Measurements from ENCODE around the gene CISD1.
"Not testable (repeated sequence)": the region's sequence is repeated elsewhere in the genome, so short reads cannot be mapped to it uniquely, and the experiment has no call there.

CISD1 gene

DNA sequence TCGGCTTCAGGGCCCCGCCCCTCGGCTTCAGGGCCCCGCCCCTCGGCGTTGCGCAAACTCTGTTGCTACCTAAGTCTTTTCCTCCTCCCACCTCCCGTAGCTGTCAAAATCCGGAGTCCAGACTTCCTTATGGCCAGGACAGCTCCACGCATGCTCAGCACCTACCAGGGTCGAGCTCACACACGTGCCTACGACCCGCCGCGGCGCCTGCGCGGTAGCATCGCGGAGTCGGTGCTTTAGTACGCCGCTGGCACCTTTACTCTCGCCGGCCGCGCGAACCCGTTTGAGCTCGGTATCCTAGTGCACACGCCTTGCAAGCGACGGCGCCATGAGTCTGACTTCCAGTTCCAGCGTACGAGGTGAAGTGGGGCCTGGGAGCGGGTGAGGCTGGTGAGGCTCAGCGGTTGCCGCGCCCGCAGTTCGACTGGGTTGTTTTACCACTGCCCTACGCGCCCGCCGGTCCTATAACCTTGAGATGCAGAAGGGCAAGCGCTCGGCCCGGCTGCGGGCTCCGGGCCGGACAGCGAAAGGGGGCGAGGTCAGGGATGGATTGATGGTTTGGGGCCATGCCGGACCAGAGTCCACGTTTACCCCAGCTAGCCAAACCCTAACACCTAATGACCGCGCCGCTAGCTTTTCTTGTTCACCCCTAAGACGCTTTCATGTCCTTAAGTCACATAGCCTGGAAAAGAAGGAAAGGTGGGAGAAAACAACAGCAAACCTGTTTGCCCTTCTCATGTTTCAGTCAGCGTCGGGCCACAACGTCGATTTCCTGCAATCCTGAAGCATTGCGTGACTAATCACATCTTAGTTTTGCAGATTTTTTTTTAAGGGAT is at the start of gene CISD1:
Gene CISD1, plus strand, starts transcription at position 217 of the 836 bp plus-strand sequence. Its CDS starts 112 bp downstream, at position 329.
- DNase-seq (ENCODE audit: low spot score), result peak; percentile 97

DNA sequence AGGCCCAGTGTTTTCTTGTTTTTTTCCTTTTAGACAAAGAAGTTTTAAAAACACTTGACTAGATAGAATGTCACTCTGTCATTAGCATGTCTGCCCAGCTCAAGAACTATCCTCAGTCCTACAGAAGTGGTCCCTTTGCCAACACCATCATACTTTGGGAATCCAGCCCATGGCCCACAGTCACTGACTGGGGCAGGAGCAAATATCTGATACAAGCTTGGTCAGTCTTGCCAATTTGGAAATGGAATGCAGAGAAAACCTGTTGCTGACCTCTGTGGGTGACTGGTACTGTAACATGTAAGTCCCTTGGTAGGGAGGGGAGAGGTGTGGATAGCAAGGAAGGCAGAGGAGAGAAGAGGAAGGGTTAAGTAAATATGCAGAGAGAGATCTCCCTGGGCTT is 49.1 kb upstream of the CISD1 start:
- no peak for DNase-seq (ENCODE audit: low spot score)

DNA sequence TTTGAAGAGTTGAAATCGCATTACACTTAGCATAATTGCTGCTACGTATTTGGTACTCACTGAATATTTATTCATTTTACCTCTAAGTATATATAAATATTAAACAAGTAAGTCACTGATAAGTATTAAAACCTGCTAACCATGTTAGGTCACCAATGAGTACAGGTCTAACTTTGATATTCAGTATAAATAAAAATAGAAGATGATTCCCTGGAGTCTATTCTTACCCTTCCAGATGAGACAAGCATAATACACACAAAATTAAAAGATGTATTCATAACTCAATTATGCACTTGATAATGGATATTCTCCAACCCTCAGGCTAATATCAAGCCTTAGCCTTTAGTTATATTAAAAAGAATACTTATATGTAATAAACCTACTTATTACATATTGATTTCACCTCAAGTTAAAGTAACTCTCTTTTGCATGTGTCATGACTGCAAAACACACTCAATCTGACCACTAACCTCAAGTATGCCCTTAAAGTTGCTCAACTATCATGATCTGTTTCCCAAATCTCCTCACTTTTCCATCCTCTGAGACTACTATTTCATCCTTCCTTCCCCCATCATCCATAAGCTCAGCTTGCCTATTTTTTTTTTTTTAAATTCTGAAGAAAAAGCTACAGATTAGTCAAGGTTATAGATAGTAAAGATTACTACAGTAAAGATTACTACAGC is 48.1 kb upstream of the CISD1 start:
- no peak for DNase-seq (ENCODE audit: low spot score)

DNA sequence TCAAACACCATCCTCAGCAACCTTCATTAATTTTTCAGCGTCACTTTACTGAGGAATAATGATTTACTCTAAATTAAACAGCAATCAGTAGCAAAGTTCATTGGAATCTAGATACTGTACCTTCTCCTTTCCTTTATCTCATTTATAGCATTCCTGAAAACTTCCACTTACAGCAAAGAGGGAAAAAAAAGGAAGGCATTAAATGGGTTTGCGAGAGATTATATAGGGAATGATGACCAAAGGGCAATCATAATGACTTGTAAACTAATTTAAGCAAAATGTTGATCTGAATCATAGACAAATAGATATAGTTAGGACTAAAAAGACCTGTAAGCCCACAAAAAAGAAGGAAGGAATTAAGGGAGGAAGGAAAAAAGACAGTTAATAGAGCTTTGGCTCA is 43.3 kb upstream of the CISD1 start:
- DNase-seq (ENCODE audit: low spot score), result no peak

DNA sequence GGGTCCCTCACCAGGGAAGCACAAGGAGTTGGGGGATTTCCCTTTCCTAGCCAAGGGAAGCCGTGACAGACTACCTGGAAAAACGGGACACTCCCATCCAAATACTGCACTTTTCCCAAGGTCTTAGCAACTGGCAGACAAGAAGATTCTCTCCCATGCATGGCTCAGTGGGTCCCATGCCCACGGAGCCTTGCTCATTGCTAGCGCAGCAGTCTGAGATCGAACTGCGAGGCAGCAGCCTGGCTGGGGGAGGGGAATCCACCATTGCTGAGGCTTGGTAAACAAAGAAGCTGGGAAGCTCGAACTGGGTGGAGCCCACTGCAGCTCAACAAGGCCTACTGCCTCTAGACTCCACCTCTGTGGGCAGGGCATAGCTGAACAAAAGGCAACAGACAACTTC is 39.1 kb upstream of the CISD1 start:
- DNase-seq (ENCODE audit: low spot score), result peak; percentile 3

DNA sequence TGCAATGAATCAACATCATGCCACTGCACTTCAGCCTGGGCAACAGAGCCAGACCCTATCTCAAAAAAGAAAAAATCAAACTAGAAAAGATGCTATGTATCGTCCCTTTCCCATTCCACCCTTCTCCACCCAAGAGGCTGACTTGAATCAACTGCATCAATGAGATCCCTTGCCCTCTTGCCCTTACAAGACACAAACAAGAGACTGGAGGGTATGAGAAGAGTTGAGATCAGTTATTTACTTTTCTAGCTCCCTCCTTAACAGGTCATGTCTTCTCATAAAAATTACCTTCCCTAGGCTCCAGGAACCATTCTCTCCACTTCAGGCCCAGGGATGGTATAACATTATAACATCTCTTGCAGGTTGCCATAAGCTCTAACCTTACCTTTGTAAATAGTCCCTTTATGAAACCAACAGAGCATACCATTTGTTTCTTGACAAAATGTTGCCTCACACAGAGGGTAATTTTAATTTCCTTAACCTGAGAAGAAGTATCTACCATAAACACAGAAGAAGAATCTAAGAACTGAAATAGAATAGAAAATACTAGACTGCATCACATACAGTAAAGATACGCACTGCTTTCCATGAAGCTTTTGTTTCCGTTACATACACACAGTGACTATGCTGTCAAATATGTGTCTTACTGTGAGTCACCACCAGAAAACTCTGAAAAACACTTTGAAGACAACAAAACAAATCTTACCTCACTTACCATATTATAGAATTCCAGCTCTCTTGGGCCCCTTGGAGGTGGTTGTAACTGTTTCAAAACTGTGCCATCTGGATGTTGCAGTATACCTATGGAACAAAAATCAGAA is 31.7 kb upstream of the CISD1 start:
- no peak for DNase-seq (ENCODE audit: low spot score)

DNA sequence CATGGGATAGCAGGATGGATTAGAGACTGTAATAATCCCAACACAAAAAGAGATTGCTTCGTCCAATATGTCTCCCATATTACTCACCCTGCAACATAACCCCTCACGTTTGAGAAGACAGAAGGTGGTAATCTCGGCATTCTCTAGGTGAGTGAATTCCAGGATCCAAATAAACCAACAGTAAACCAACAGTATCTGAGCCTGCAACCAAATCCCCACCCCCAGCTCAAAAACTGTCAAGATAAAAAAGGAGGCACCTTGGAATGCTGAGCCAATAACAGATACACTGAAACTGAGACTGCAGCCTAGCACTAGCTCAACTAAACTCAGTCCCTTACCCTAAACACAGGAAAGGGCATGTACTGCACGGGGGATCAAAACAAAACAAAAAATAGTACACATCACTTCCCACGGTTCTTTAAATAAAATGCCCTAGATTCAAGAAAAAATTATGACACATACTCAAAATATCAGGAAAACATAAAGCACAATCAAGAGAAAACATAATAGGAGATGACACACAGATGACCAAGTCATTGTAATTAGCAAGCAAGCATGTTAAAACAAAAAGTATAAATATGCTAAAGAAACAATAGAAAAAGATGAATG is 29.3 kb upstream of the CISD1 start:
- DNase-seq (ENCODE audit: low spot score), result no peak

DNA sequence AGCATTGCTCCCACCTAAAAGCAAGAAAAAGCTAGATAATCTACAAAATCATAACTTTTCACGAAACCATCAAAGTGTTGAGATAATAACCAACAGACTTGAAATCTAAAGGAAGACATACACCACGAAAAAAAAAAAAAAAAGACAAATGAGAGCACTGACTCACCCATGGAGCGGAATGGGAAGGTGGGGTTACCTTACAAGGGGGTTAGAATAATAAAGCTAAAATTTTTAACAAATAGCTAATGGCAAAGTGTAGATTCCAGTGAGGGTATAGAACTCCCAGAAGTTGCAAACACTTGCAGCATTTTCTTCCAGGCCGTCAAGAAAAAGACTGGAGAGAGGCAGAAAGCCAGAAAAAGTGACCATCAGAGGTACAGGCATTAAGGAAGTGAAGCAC is 28.4 kb upstream of the CISD1 start:
- DNase-seq (ENCODE audit: low spot score), result no peak

DNA sequence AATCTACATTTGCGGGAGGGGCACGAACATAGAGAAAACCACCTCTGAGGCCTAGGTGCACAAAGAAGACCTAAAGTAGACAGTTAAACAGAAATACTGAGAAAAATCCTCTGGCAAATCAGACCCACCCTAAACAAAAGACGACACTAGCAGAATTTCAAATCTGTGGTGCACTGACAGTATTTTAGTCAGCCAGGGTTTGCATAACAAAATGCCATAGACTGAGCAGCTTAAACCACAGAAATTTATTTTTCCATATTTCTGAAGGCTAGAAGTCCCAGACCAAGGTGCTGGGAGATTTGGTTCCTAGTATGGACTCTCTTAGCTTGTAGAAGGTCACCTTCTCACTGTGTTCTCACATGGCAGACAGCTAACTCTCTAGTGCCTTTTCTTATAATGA is 27.6 kb upstream of the CISD1 start:
- no peak for DNase-seq (ENCODE audit: low spot score)

DNA sequence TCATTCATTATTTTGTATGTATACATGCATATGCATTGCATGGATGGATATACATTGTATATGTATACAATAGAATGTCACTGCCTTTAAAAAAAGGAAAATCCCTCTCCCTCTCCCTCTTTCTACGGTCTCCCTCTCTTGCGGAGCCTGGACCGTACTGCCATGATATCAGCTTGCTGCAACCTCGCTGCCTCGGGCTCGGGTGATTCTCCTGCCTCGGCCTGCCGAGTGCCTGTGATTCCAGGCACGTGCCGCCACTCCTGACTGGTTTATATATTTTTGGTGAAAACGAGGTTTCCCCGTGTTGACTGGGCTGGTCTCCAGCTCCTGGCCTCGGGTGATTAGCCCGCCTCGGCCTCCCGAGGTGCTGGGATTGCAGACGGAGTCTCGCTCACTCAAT is 25.7 kb upstream of the CISD1 start:
- no peak for DNase-seq (ENCODE audit: low spot score)

DNA sequence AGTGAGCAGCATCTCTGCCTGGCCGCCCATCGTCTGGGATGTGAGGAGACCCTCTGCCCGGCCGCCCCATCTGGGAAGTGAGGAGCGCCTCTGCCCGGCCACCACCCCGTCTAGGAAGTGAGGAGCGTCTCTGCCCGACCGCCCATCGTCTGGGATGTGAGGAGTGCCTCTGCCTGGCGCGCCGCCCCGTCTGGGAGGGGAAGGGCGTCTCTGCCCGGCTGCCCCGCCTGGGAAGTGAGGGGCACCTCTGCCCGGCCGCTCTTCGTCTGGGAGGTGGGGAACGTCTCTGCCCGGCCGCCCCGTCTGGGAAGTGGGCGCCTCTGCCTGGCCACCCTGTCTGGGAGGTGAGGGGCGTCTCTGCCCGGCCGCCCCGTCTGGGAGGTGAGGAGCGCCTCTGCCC is 25.2 kb upstream of the CISD1 start:
- not testable (repeated sequence) for DNase-seq (ENCODE audit: low spot score)

DNA sequence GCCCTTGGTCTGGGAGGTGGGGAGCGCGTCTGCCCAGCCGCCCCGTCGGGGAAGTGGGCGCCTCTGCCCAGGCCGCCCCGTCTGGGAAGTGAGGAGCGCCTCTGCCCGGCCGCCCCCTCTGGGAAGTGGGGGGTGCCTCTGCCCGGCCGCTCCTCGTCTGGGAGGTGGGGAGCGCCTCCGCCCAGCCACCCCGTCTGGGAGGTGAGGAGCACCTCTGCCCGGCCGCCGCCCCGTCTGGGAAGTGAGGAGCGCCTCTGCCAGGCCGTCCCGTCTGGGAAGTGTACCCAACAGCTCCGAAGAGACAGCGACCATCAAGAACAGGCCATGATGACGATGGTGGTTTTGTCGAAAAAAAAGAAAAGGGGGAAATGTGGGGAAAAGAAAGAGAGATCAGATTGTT is 24.7 kb upstream of the CISD1 start:
- DNase-seq (ENCODE audit: low spot score), result not testable (repeated sequence)

DNA sequence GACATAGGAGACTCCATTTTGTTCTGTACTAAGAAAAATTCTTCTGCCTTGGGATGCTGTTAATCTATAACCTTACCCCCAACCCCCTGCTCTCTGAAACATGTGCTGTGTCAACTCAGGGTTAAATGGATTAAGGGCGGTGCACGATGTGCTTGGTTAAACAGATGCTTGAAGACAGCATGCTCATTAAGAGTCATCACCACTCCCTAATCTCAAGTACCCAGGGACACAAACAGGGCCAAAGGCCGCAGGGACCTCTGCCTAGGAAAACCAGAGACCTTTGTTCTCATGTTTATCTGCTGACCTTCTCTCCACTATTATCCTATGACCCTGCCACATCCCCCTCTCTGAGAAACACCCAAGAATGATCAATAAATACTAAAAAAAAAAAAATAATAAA is 24.3 kb upstream of the CISD1 start:
- DNase-seq (ENCODE audit: low spot score), result not testable (repeated sequence)

DNA sequence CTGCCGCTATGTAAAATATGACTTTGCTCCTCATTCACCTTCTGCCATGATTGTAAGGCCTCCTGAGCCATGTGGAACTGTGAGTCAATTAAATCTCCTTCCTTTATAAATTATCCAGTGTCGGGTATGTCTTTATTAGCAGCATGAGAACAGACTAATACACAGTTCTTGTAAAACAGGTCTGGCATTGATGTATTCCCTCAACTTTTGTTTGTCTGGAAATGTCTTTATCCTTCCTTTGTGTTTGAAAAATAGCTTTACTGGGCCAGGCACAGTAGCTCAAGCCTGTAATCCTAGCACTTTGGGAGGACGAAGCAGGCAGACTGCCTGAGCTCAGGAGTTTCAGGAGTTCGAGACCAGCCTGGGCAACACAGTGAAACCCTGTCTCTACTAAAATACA is 15.8 kb upstream of the CISD1 start:
- DNase-seq (ENCODE audit: low spot score), result no peak

DNA sequence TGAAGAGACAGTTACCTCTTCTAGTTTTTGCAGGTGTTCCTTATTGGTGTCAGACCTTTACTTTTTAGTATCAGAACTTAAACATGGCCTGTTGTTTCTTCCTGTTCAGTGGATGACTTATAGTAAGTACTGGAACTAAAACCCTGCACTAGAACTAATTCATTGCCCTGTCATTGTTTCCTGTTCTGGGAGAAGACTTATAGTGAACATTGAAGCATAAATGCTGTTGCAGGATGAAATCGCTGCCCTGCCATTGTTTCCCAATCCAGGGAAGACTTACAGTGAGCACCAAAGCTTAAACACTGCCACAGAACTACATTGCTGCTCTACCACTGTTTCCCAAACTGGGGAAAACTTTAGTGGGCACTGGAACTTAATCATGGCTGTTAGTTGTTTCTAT is 14.3 kb upstream of the CISD1 start:
- DNase-seq (ENCODE audit: low spot score), result no peak

DNA sequence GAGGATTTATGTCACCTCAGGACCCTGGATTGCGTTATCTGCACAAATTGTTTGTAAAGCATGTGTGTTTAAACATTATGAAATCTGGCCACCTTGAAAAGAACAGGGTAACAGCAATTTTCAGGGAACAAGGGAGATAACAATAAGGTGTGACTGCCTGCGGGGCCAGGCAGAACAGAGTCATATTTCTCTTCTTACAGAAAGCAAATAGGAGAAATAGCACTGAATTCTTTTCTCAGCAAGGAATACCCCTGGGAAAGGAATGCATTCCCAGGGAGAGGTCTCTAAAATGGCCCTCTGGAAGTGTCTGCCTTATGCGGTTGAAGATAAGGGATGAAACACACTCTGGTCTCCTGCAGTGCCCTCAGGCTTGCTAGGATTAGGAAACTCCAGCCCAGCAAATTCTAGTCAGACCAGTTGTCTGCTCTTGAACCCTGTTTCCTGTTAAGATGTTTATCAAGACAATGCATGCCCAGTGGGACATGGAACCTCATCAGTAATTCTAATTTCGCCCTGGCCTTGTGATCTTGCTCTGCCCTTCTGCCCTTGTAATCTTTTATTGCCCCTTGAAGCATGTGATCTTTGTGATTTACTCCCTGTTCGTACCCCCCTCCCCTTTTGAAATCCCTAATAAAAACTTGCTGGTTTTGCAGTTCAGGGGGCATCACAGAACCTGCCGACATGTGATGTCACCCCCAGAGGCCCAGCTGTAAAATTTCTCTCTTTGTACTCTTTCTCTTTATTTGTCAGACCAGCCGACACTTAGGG is 12.8 kb upstream of the CISD1 start:
- not testable (repeated sequence) for DNase-seq (ENCODE audit: low spot score)

DNA sequence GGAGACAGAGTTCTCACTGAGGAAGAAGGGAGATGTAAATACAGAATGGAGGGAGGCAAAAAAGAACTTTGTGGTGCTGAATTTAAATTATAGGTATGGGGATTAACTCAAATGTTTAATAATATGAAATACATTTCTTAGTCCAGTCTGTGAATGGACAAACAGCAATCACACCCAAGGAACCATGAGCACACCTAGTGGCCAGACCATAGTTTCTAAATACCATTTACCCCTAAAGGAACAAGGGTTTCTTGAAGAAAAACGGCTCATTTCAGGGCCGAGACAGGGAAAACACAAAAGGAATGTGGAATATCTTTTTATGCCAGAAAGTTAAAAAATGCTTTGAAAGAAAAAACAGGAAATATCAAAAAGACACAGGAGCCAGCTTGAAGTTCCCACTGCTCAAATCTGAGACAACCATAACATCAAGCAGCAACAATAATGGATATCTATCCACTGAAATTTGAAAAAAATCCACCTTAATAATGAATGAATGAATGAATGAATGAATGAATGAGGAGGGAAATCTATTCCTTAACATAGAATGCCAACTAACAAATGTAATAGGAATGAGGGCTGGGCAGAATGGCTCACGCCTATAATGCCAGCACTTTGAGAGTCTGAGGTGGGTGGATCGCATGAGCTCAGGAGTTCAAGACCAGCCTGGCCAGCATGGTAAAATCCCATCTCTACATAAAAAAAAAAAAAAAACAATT is 9.8 kb upstream of the CISD1 start:
- DNase-seq (ENCODE audit: low spot score), result no peak

DNA sequence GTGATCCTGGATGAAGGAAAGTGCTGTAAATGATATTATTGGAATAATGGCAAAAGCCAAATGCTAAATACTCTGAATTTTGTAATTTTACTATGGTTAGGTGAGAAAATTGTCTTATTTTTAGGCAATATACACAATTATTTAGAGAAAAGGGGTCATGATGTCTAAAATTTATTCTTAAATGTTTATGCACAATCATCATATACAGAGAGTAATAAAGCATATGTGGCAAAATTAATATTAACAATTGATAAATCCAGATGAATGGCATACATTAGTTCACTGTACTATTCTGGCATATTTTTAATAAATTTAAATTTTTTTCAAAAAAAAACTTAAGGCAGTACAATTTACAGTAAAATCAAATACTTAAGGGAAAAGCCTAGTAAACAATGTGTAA is 8.6 kb upstream of the CISD1 start:
- DNase-seq (ENCODE audit: low spot score), result no peak

DNA sequence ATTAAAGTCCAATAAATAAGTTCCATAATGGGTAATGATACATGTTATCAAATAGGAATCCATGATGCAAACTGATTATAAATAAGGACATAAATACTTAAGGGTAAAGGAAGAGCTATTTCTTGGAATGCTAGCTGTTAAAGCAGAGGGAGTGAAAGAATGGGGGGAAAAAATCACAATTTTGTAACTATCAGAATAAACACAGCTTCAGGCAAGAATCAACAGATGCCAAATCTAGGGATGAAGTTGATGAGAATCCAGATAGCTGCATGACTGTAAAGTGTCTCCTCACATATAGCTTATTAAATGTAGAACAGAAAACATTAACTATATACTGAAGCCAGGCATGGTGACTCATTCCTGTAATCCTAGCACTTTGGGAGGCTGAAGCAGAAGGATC is 6.2 kb upstream of the CISD1 start:
- DNase-seq (ENCODE audit: low spot score), result no peak

DNA sequence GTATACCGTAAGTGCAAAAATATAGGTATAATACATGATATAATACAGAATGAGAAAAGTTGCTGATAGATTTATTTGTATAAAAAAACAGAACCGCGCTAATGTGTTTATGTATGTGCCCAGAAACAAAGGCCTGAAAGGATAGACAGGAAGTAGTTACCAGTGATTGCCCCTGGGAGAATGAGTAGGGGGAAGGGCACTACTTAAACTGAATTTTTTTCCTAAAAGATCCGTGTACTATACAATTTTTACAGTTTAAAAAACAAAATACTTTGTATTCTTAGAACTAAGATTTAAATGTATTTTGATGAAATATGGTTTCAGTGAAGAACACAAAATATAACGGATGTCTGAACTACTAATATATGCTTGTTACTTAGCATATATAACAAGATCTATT is 4.2 kb upstream of the CISD1 start:
- no peak for DNase-seq (ENCODE audit: low spot score)

DNA sequence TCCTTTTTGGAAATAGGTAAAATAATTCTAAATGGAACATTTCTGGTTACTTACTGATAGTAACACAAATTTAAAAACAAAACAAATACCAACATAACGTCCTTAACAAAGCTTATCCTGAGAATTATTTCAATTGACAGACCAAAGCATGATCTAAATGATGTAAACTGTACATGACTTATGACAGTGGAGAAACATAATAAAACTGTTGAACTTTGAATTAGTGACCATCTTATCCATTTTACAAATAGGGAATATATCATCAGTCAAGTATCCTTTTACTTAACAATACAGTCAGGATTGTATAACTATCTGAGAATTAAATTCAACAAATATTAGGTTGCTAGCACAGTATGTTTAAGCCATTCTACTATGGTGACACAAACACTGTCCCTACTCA is 3.7 kb upstream of the CISD1 start:
- no peak for DNase-seq (ENCODE audit: low spot score)

Data from putamen (tissue), 1 donor.